Activated CD4-positive, alpha-beta T cell treated with anti-CD3 and anti-CD28 coated beads, Interleukin-2, amount 10 ng/mL, durations not matched to agents 7 days and 5 days (primary cell): Measurements from ENCODE around the gene EIF3K. TPM values are rescaled to one million over a fixed set of nuclear protein-coding genes. Genes with fewer than 3 reads are reported as not detected.
A peak's percentile ranks its signal among the peaks of the same experiment; 100 is the strongest.

Experiments used
- CTCF ChIA-PET: fragments of 350-600 bp; sonication (Branson Sonifier 250); formaldehyde crosslinking; loops from one replicate; lab custom pipeline; 2021; ENCODE audit warnings: antibody characterized with exemption; lab: Charles Lee
- POLR2A ChIA-PET: fragments of 350-600 bp; sonication (Branson Sonifier 250); formaldehyde crosslinking; loops from one replicate; lab custom pipeline; 2021; ENCODE audit warnings: antibody characterized with exemption; lab: Charles Lee
- DNase-seq: peaks from one replicate; pipeline ENCODE4 v3.0.0-alpha.2; 2020
- H3K27ac Mint-ChIP-seq: one replicate; pipeline ENCODE4 v1.8.0; 2021; ENCODE audit warnings: mild to moderate bottlenecking, moderate library complexity, mixed read lengths
- H3K27me3 Mint-ChIP-seq: one replicate; pipeline ENCODE4 v1.8.0; 2021; ENCODE audit warnings: mixed read lengths
- H3K36me3 Mint-ChIP-seq: one replicate; pipeline ENCODE4 v1.8.0; 2021; ENCODE audit warnings: low read depth, mixed read lengths
- H3K4me1 Mint-ChIP-seq: one replicate; pipeline ENCODE4 v1.8.0; 2021; ENCODE audit warnings: mixed read lengths
- H3K4me3 Mint-ChIP-seq: one replicate; pipeline ENCODE4 v1.8.0; 2021; ENCODE audit warnings: mild to moderate bottlenecking, moderate library complexity, mixed read lengths
- H3K9me3 Mint-ChIP-seq: one replicate; pipeline ENCODE4 v1.8.0; 2021; ENCODE audit warnings: mixed read lengths
- total RNA-seq, 2 experiments: library from RNA; stranded (reverse); gene quantifications; one replicate each; pipeline ENCODE4 v1.2.3, GENCODE V29; 2021

The EIF3K gene
- total RNA-seq, 2 experiments from 2014 or later = 309 to 318 TPM

DNA sequence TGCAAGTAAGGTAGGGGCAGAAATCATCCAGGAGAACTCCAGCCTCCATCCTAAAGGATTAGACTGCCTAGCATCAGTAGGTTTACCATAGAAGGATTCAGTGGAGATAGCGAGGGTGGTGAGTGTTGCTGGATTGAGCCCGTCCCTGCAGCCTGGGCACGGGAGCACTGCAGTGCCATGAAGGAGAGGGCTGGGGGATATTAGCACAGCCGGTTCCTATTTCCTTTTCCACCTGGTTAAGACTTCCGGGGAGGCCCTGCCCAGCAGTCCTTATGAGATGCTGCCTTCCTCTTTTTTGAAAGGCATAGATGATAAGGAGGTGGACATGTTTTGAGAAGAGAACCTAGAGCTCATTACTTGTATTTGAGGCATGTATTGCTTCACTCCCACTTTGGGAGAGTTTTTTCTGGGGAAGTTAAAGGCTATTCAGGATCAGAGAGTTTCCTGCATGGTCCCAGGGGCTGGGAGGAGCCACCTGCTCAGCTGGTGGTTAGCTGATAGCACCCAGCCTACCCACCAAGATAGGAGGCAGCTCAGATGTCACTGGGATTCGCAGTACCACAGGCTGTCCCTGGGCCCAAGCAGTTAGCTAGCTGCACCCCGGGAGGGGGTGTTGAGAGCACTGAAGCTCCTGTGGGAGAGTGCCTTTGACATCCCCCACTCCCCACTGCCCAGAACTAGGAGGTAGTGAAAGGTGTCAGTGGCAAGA, 45.7 kb downstream of the EIF3K start:
- no peaks in the 10 kb centered on the region for H3K27me3 Mint-ChIP-seq
- DNase-seq = no peak
- CTCF ChIA-PET = interaction anchor here (0.9 to 1.7 kb wide), 7 partner anchors 8 to 265 kb away, joined by 3 to 6 read pairs (median 4); no protein-coding TSS in a partner anchor
- H3K4me3 Mint-ChIP-seq = no peak overlapping the region
- H3K9me3 Mint-ChIP-seq = no peaks in the 10 kb centered on the region
- H3K27ac Mint-ChIP-seq = peak overlapping the region; percentile 72
- H3K36me3 Mint-ChIP-seq = peaks cover 47% of the 10 kb centered on the region
- H3K4me1 Mint-ChIP-seq = peaks cover 82% of the 10 kb centered on the region
- POLR2A ChIA-PET = no interaction called here

DNA sequence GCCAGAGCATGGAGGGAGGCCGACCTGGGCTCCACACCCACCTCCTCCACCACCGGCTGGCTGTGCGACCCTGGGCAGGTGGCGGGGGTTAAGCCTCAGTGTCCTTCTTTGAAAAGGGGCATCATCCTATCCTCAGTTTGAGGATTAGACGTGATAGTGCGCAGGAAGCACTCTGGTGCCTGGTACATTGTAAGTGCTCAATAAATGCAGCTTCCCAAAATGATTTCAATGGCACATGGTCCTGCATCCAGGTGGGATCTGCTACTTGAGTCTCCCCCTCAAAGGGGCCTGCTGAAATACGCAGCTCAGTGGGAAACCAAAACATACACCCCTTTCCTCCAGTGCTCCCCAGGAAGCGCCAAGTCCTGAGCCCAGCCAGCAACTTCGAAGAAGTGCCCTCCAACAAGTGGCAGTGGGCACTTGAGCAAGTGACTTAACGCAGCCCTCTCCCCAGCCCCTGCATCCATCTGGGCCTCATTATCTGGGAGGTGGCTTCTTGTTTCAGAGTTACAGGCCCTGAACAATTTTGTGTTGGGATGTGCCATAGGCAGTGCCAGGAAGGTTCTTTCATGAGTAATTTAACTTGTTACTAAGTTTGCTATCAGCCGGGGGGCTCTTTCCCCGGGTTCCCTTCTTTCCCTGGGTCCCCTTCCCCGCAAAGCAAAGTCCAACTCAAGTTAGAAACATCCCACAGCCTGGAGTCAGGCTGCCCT, 46.4 kb downstream of the EIF3K start:
- Mint-ChIP-seq H3K4me1 (peaks cover 88% of the 10 kb centered on the region), H3K9me3 (no peaks in the 10 kb centered on the region), H3K36me3 (peaks cover 51% of the 10 kb centered on the region), H3K27ac (peak overlapping the region; percentile 62), H3K27me3 (no peaks in the 10 kb centered on the region), H3K4me3 (no peak overlapping the region)
- ChIA-PET POLR2A (no interaction called here), CTCF (interaction anchor here (1.3 to 1.5 kb wide), 3 partner anchors 9 to 107 kb away, joined by 3 to 4 read pairs (median 4); no protein-coding TSS in a partner anchor)
- DNase-seq = no peak

DNA sequence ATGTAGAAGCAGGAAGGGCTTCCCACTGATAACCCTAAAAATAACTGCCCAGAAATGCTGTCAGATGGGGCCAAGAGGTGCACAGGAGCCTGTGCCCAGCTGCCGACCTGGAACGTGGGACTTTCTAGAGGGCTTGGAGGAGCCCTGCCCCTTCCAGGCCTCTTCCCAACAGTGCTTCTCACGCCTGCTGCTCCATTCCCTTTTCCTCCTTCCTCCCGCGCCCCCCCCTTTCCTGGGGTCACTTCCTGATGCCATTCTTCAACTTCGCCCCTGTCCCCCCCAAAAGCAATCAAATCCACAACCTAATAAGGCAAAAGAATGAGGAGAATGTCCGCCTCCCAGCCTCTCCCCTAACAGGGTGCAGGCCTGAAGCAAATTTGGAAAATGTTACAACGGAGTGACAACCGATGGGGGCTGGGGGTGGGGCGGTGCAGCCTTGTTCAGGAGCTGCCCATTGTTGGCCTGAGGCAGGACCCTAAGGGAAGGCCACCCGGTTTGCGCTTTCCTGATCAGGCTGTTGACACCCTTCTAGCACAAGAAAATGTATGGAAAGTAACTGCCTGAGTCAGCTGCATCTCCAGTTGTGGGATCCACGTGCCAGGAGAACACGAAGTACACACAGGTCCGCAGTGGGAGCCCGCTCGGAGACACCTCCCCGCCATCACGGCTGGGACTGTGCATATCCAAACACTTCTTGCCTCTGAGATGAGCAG, 47.1 kb downstream of the EIF3K start:
- peaks cover 50% of the 10 kb centered on the region for H3K36me3 Mint-ChIP-seq
- no peak for DNase-seq
- H3K9me3 Mint-ChIP-seq = no peaks in the 10 kb centered on the region
- no peak overlapping the region for H3K4me3 Mint-ChIP-seq
- H3K4me1 Mint-ChIP-seq = peaks cover 88% of the 10 kb centered on the region
- ChIA-PET POLR2A (no interaction called here), CTCF (interaction anchor here (0.6 to 1.5 kb wide), 3 partner anchors 20 to 108 kb away, joined by 3 to 4 read pairs (median 3); no protein-coding TSS in a partner anchor)
- H3K27ac Mint-ChIP-seq = peak overlapping the region; percentile 62
- H3K27me3 Mint-ChIP-seq = no peaks in the 10 kb centered on the region

DNA sequence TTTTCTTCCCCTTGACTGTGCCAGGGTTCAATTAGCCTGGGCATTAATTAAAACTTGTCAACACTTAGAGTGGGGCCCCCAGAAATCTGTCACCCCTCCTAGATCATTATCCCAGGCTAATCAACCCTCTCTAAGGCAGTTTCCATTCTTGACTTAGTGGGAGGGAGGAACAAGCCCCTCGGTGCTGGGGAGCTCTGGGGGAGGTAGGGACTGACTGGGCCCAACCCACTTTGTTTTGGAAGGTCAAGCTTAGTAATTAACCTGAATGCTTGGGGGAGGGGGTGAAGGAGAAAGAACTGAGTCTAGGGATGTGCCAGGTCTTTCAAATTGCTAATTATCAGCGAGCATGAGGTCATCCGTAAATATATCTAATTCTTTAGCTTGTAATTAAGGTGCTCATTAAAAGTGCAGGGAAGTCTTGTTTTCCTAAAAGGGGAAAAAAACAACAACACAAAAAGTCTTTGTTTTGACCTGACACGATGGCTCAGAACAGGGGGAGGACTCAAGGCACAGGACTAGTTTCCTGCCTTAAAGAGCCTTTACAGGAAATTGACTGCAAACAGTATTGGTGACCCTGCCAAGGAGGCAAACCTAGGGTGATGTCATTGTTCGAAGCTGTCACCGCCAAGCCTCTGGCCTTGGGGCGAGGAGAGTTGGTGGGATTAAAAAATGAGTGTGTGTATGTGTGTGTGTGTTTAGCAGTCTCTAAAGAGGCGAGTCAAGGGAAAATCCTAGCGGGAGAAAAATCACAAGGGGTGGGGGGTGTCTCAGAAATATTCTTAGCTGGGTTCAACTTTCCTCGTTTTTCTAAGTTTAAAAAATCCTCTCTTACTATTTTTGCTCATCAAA, 47.9 kb downstream of the EIF3K start:
- Mint-ChIP-seq H3K9me3 (no peaks in the 10 kb centered on the region), H3K4me1 (peaks cover 92% of the 10 kb centered on the region), H3K27me3 (no peaks in the 10 kb centered on the region), H3K27ac (peak overlapping the region; percentile 68), H3K4me3 (no peak overlapping the region), H3K36me3 (peaks cover 47% of the 10 kb centered on the region)
- peak; percentile 43 for DNase-seq
- ChIA-PET POLR2A (no interaction called here), CTCF (interaction anchor here (0.9 kb wide), 1 partner anchor 103 kb away, joined by 3 read pairs; no protein-coding TSS in a partner anchor)

DNA sequence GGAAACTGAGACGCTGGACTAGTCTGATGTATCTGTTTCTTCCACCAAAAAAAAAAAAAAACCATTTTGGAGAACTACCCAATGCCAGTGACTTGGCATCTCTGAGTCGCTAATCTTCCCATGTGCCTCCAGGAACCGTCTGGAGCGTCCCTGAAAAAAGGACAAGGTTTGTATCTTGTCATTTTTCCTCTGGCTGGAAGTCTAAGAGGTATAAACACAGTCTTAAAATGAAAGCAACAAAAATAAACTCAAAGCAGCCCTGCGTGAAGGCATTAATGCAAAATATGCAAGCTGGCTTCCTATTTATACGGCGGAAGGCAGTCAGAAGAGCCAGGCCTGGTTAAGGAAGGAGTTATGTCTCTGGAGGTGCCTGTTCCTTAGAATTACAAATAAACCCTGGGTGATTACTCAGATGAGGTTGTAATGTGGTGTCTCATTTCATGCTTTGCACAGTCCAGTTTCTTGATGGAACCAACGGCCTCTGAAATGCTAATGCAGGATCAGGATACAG, 48.7 kb downstream of the EIF3K start:
- H3K27ac Mint-ChIP-seq = peak overlapping the region; percentile 63
- no peaks in the 10 kb centered on the region for H3K27me3 Mint-ChIP-seq
- no peak overlapping the region for H3K4me3 Mint-ChIP-seq
- no peak for DNase-seq
- H3K36me3 Mint-ChIP-seq = peaks cover 45% of the 10 kb centered on the region
- peaks cover 87% of the 10 kb centered on the region for H3K4me1 Mint-ChIP-seq
- ChIA-PET CTCF (interaction anchor here (0.6 kb wide), 1 partner anchor 773 kb away, joined by 3 read pairs; no protein-coding TSS in a partner anchor), POLR2A (no interaction called here)
- H3K9me3 Mint-ChIP-seq = no peaks in the 10 kb centered on the region

DNA sequence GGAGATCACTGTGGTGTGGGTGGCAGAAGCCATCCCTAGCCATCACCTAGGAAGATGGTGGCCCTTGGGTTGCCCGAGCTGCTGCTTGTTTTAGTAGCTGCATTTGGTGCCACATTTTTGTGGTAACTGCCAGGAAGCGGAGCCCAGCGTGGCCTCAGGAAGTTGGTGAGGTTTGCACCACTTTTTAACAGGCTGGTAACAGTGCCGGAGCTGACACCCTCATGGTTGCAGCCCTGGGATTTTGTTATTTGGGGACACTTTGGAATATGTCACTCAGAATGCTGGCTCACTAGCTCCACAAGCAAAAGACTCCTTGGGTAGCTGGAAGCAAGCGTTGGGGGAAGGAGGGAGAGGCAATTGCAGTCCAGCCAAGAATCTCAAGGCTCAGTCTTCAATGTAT, 50.6 kb downstream of the EIF3K start:
- no peaks in the 10 kb centered on the region for H3K27me3 Mint-ChIP-seq
- H3K36me3 Mint-ChIP-seq = peaks cover 39% of the 10 kb centered on the region
- H3K4me3 Mint-ChIP-seq = peak overlapping the region; percentile 54
- ChIA-PET CTCF (interaction anchor here (1.0 to 2.4 kb wide), 8 partner anchors 8 to 100 kb away, joined by 3 to 8 read pairs (median 5); no protein-coding TSS in a partner anchor), POLR2A (no interaction called here)
- peak; percentile 62 for DNase-seq
- H3K4me1 Mint-ChIP-seq = peaks cover 77% of the 10 kb centered on the region
- peak overlapping the region; percentile 81 for H3K27ac Mint-ChIP-seq
- no peaks in the 10 kb centered on the region for H3K9me3 Mint-ChIP-seq

DNA sequence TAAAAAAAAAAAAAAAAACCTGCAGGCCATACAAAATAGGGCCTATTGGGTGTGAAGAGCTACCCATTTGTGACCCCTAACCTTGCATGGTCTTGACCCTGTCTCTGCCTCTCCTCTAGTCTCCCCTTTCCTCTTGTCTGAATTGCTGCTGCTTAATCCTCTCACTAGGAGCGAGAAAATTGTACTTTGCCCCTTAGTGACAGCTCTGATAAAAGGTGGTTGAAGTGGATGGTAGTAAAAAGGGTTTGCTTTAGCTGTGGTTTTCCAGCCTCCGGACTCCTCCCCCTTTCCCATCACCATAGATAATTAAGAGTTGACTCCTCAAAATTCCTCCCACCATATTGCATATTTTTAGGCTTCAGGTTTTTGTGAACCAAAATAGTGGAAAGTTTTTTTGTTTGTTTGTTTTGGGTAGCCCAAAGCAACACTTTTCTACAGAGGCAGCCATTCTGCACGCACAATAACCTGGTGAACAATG, 52.0 kb downstream of the EIF3K start:
- Mint-ChIP-seq H3K27me3 (no peaks in the 10 kb centered on the region), H3K27ac (no peak overlapping the region), H3K36me3 (peaks cover 39% of the 10 kb centered on the region), H3K9me3 (no peaks in the 10 kb centered on the region), H3K4me1 (peaks cover 80% of the 10 kb centered on the region), H3K4me3 (no peak overlapping the region)
- DNase-seq = no peak
- ChIA-PET CTCF (interaction anchor here (0.6 to 2.4 kb wide), 9 partner anchors 8 to 547 kb away, joined by 3 to 8 read pairs (median 3); partner anchors contain the start of genes ACTN4, MRPS12 and SARS2), POLR2A (no interaction called here)

DNA sequence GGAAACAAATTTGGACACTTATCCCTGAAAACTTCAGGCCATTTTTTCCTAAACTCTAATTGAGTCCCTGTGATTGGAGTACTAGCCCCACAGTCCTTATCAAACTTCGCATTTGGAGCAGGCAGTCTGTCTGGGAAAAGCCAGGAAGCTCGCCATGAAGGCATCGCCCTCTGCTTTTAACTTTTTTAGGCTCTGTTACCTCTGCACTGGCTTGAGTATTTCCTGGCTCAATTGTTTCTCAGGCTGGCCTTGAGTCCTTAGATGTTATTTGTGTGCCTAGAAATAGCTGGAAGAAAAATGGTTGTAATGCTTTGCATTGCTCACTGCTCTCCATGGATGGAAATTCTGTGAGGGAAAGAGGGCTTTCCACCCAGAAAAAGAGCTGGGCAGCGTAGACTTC, 52.7 kb downstream of the EIF3K start:
- ChIA-PET POLR2A (no interaction called here), CTCF (interaction anchor here (0.5 to 1.2 kb wide), 4 partner anchors 9 to 216 kb away, joined by 3 to 4 read pairs (median 3); partner anchors contain the start of gene ACTN4)
- Mint-ChIP-seq H3K36me3 (peaks cover 39% of the 10 kb centered on the region), H3K9me3 (no peaks in the 10 kb centered on the region), H3K4me3 (no peak overlapping the region), H3K4me1 (peaks cover 80% of the 10 kb centered on the region), H3K27ac (no peak overlapping the region), H3K27me3 (no peaks in the 10 kb centered on the region)
- DNase-seq = no peak

DNA sequence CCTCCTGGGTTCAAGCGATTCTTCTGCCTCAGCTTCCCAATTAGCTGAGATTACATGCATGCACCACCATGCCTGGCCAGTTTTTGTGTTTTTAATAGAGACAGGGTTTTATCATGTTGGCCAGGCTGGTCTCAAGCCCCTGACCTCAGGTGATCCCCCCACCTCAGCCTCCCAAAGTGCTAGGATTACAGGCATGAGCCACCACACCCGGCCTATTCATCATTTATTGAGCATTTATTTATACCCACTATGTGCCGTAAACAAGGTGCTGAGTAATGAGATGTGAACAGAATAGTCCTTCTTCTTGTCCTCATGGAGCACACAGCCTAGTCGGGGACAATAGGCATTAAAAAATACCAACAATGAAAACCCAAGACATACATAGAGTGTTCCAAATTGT, 54.0 kb downstream of the EIF3K start:
- Mint-ChIP-seq H3K4me3 (no peak overlapping the region), H3K36me3 (peaks cover 39% of the 10 kb centered on the region), H3K9me3 (no peaks in the 10 kb centered on the region), H3K27ac (no peak overlapping the region), H3K4me1 (peaks cover 80% of the 10 kb centered on the region), H3K27me3 (no peaks in the 10 kb centered on the region)
- DNase-seq = no peak
- ChIA-PET POLR2A (no interaction called here), CTCF (no interaction called here)

DNA sequence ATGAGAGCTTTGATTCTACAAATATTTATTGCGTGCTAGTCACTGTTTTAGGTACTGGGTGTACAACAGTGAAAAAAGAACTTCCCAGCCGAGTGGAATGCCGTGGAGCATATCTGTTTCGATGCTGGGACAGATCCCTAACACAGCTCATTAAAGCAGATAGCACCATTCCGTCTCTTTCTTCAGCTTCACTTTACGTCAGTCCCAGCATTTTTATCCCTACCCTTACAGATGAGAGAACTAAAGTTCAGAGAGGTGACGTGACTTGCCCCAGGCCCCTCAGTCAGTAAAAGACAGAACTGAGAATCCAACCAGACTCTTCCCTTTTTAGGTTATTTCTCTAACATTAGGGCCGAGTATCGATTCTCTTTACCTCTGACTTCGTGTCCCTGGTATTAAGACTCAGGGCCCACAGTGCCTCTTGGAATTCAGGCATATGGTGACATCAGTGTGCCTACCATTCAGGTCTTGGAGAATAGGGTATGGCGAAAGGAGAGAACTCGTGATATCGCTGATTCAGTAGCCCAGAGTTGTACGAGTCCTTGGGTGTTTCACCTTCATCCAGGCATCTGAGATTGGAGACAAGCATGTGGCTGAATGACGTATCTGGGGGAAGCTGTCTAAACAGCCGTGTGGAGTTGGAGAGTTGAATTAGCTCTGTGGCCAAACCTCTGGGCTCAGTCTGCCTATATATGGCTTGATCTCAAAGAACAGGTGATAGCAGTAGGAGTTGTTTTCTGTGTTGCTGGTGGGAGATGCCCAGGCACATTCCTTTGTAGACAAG, 55.6 kb downstream of the EIF3K start:
- CTCF ChIA-PET = interaction anchor here (1.0 to 1.4 kb wide), 5 partner anchors 9 to 195 kb away, joined by 3 read pairs; no protein-coding TSS in a partner anchor
- H3K4me3 Mint-ChIP-seq = no peak overlapping the region
- POLR2A ChIA-PET = no interaction called here
- peaks cover 80% of the 10 kb centered on the region for H3K4me1 Mint-ChIP-seq
- no peaks in the 10 kb centered on the region for H3K27me3 Mint-ChIP-seq
- H3K36me3 Mint-ChIP-seq = peaks cover 32% of the 10 kb centered on the region
- no peaks in the 10 kb centered on the region for H3K9me3 Mint-ChIP-seq
- no peak for DNase-seq
- no peak overlapping the region for H3K27ac Mint-ChIP-seq

DNA sequence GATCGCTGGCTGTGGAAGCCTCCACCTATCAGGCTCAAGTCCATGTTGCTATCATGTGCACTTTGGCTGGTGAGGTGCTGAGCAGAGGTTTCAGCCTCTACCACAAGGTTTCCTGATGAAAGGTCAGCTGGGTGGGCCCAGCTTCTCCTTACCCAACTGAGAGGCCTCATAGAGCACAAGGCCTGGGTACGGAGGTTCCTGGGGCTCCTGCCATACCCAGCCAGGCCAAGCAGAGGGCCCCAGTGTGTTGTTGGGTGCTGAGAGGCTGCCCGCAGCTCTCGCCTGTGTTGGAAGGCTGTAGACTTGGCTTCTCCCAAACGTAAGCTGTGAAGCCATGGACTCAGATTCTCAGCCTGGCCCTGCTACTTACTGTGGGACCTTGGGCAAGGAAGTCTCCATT, 56.6 kb downstream of the EIF3K start:
- CTCF ChIA-PET = interaction anchor here (1.0 to 1.4 kb wide), 3 partner anchors 18 to 194 kb away, joined by 3 read pairs; no protein-coding TSS in a partner anchor
- POLR2A ChIA-PET = no interaction called here
- Mint-ChIP-seq H3K4me3 (no peak overlapping the region), H3K4me1 (peaks cover 81% of the 10 kb centered on the region), H3K27ac (peak overlapping the region; percentile 79), H3K36me3 (peaks cover 27% of the 10 kb centered on the region), H3K27me3 (no peaks in the 10 kb centered on the region), H3K9me3 (no peaks in the 10 kb centered on the region)
- no peak for DNase-seq
